ENCODE data around the gene MAGEB6B. TPM values are rescaled to one million over a fixed set of nuclear protein-coding genes. Genes with fewer than 3 reads are reported as not detected.
"Not testable (repeated sequence)": the region's sequence is repeated elsewhere in the genome, so short reads cannot be mapped to it uniquely, and the experiment has no call there.

The MAGEB6B gene, protein sequence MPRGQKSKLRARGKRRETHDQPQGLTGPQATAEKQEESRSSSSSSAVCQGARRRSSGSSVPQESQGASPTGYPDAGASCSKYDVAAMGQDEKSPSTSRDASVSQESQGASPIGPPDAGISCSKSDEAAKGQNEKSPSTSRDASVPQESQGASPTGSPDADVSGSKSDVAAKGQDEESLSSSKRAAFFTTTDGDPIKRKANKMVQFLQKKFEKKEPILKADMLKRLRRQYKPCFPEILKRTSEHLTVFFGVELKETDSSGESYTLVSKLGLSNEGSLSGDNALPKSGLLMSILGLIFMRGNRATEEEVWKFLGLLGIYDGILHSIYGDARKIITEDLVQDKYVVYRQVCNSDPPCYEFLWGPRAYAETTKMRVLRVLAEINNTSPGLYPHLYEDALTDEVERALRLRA
- total RNA-seq, result not detected in 2 replicates

DNA sequence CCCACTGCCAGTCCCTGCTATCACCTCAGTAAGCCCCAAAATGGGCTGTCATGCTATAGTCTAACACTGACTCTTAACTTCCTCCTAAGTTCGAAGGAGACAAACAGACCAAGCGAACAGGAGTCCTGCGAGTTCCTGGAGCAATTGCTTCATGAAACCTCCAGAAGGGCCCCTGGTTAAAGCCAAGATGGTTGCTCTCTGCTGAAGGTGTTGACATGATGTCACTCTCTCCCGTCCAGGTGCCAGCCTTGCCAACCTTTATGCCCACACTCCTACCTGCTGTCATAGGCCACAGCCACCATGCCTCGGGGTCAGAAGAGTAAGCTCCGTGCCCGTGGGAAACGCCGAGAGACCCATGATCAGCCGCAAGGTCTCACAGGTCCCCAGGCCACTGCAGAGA lies at the start of gene MAGEB6B:
MAGEB6B (plus strand) TSS at position 301 of the 400 bp plus-strand sequence; CDS start at position 301, 0 bp downstream.
- TF ChIP-seq CTCF (IDR thresholded peaks at IDR 0.05; ENCODE audit: insufficient read depth, low read length, poor library complexity, severe bottlenecking), result no peak
- Histone ChIP-seq H3K4me3 (ENCODE audit: low read depth, low read length) (no peak within 1 kb of the TSS), H3K27me3 (ENCODE audit: control insufficient read depth, insufficient read depth, low read length) (no peaks in the 10 kb centered on the region), H3K36me3 (ENCODE audit: control insufficient read depth, insufficient read depth, low read length) (no peaks in the 10 kb centered on the region)
- no peak for DNase-seq (ENCODE audit: low read depth)

DNA sequence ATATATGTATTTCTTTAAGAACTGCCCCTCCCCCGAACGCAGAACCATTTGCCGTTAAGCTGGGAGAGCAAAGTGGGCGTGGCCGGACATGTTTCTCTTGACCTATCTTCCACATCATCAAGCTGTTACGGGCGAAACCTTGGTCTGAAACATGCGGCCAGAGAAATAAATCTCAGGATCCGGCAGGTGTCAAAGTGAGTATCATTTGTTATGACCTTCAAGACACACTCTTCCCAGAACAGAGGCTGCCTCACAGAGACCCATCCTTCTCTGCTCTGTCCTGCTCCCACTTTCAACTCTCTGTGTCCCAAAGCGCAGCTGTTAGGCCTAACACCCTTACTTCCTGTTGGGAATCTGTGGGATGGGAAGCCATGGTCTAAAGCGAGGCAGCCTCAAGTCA lies 22.1 kb upstream of the MAGEB6B start, which contains the start of gene MAGEB18:
MAGEB18 (plus strand) TSS at position 70 of the 400 bp plus-strand sequence. CDS start 643 bp downstream, outside the sequence.
- no peak for DNase-seq (ENCODE audit: low read depth)
- TF ChIP-seq CTCF (IDR thresholded peaks at IDR 0.05; ENCODE audit: insufficient read depth, low read length, poor library complexity, severe bottlenecking), result no peak
- Histone ChIP-seq H3K4me3 (ENCODE audit: low read depth, low read length) (no peak within 1 kb of the TSS), H3K36me3 (ENCODE audit: control insufficient read depth, insufficient read depth, low read length) (no peaks in the 10 kb centered on the region), H3K27me3 (ENCODE audit: control insufficient read depth, insufficient read depth, low read length) (no peaks in the 10 kb centered on the region)

DNA sequence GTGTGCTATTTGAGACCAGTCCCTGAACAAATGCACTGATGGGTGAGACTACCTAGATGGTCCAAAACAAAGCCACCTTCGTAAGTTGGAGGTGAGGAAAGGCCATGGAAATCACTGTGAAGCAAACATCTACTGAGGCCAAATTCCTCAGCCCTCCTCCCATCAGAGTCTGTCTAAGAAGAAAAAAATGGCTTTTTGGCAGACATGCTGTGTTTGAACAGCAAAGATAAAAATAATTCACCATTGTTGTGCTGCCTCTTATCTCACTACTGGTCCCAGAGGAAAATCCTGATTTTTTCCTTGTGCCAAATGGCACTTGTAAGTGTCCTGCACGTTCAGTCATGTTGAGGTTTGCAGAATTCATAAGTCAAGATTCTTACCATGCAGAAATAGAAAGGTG lies 14.4 kb upstream of the MAGEB6B start:
- Histone ChIP-seq H3K36me3 (ENCODE audit: control insufficient read depth, insufficient read depth, low read length) (no peaks in the 10 kb centered on the region), H3K27me3 (ENCODE audit: control insufficient read depth, insufficient read depth, low read length) (no peaks in the 10 kb centered on the region), H3K4me3 (ENCODE audit: low read depth, low read length) (no peak overlapping the region)
- no peak for TF ChIP-seq CTCF (IDR thresholded peaks at IDR 0.05; ENCODE audit: insufficient read depth, low read length, poor library complexity, severe bottlenecking)
- DNase-seq (ENCODE audit: low read depth), result no peak

- TF ChIP-seq CTCF (IDR thresholded peaks at IDR 0.05; ENCODE audit: insufficient read depth, low read length, poor library complexity, severe bottlenecking), result no peak
- H3K36me3 ChIP-seq (ENCODE audit: control insufficient read depth, insufficient read depth, low read length), result no peaks in the 10 kb centered on the region
- no peak for DNase-seq (ENCODE audit: low read depth)
- no peak within 1 kb of the TSS for H3K4me3 ChIP-seq (ENCODE audit: low read depth, low read length)
- H3K27me3 ChIP-seq (ENCODE audit: control insufficient read depth, insufficient read depth, low read length), result no peaks in the 10 kb centered on the region
These were observed 31.8 kb downstream of the MAGEB6B start, which contains the start of gene MAGEB6 for GRCh38 chrX:26192204-26192603. MAGEB6 (plus strand) TSS chrX:26192440; CDS start chrX:26193847, 1,407 bp downstream.

- no peak for DNase-seq (ENCODE audit: low read depth)
- no peak overlapping the region for H3K4me3 ChIP-seq (ENCODE audit: low read depth, low read length)
- H3K27me3 ChIP-seq (ENCODE audit: control insufficient read depth, insufficient read depth, low read length), result no peaks in the 10 kb centered on the region
- TF ChIP-seq CTCF (IDR thresholded peaks at IDR 0.05; ENCODE audit: insufficient read depth, low read length, poor library complexity, severe bottlenecking), result no peak
- no peaks in the 10 kb centered on the region for H3K36me3 ChIP-seq (ENCODE audit: control insufficient read depth, insufficient read depth, low read length)
These were observed 43.2 kb downstream of the MAGEB6B start for GRCh38 chrX:26203561-26203960.

- DNase-seq (ENCODE audit: low read depth); H3K36me3 ChIP-seq (ENCODE audit: control insufficient read depth, insufficient read depth, low read length); H3K27me3 ChIP-seq (ENCODE audit: control insufficient read depth, insufficient read depth, low read length); H3K4me3 ChIP-seq (ENCODE audit: low read depth, low read length): not testable (repeated sequence)
These were observed 44.3 kb downstream of the MAGEB6B start for GRCh38 chrX:26204717-26205116.
